ENCODE results near the gene SLC7A7.

DNA sequence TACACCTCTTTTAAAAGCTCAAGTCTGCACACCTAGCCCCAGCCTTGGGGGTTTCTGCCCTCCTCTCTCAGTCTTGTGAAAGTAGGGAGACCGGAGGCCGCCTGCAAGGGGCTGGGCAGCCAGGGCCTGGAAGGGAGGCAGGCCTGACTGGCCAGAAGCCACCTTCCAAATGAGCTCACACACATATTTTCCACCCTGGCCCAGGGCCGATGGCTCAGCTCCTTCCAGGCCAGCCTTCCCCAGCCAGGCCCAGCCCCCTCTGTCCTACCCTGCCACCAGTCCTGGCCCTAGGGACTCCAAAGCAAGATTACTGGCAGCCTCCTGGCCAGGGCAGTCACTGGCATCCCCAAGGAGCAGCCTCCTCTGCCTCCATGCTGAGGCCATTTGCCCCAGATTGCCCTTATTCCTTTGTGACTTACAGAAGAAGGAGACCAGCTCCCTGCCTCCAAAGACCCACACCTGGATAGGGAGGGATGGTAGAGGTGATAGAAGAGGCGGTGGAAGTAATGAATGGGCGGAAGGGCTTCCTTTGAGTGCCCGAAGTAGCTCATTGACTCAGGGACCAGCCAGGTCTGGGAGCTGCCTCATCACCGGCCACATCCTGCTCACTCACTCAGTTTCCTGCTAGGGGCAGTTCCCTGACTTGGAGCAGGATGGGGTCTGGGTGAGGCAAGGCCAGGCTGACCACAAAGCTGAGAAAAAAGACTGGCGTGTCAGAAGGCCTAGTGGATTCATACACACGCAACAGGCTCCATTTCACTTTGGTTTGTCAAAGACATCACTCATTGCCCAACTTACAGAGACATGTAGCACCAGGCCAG is 35.9 kb upstream of the SLC7A7 start:
- TF ChIP-seq POLR2AphosphoS5 (IDR thresholded peaks at IDR 0.05) = no peak
- TF ChIP-seq, protein P1, sequence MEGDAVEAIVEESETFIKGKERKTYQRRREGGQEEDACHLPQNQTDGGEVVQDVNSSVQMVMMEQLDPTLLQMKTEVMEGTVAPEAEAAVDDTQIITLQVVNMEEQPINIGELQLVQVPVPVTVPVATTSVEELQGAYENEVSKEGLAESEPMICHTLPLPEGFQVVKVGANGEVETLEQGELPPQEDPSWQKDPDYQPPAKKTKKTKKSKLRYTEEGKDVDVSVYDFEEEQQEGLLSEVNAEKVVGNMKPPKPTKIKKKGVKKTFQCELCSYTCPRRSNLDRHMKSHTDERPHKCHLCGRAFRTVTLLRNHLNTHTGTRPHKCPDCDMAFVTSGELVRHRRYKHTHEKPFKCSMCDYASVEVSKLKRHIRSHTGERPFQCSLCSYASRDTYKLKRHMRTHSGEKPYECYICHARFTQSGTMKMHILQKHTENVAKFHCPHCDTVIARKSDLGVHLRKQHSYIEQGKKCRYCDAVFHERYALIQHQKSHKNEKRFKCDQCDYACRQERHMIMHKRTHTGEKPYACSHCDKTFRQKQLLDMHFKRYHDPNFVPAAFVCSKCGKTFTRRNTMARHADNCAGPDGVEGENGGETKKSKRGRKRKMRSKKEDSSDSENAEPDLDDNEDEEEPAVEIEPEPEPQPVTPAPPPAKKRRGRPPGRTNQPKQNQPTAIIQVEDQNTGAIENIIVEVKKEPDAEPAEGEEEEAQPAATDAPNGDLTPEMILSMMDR (IDR thresholded peaks at IDR 0.05; ENCODE audit: poor library complexity, severe bottlenecking) = no peak

All from neural cell (in vitro differentiated cells).